ENCODE results near the gene BIRC2. TPM values are rescaled to one million over a fixed set of nuclear protein-coding genes. Genes with fewer than 3 reads are reported as not detected.

Gene BIRC2
- total and polyA plus RNA-seq, 9 of the 15 experiments (the other 6 are each of a cell fraction or from before 2014, with no cell fraction given), result 14.3 to 45.9 (median 20.7) TPM

GRCh38 chr11:102390667-102391465 is 43.9 kb downstream of the BIRC2 start (continued):
- TF ChIP-seq TAL1 (IDR thresholded peaks at IDR 0.05) (peak; percentile 65), CTCF (IDR thresholded peaks at IDR 0.05 in 2 of 3, conservative IDR thresholded peaks at IDR 0.05 in 1 of 3; ENCODE audit: insufficient read depth in 2 of 3, low read depth in 1 of 3, low read length in 3 of 3) (peak; percentile 88 to 92 (median 90)), RB1 (IDR thresholded peaks at IDR 0.05; ENCODE audit: low read depth) (peak; percentile 41; the same call in 1 of the 2 replicates), HDGF (IDR thresholded peaks at IDR 0.05) (0 out of 2 replicates have a peak, but pooled peaks have one; percentile 62), NCOR1 (IDR thresholded peaks at IDR 0.05) (peak; percentile 46), OTX1 (CRISPR knock-in tag; IDR thresholded peaks at IDR 0.05) (0 out of 2 replicates have a peak, but pooled peaks have one; percentile 53), ETV6 (IDR thresholded peaks at IDR 0.05; ENCODE audit: borderline replicate concordance in 1 of 2, low read depth in 2 of 2, low read length in 1 of 2) (no peak), ETV6 (CRISPR knock-in tag; IDR thresholded peaks at IDR 0.05; ENCODE audit: borderline replicate concordance) (no peak), CXXC5 (CRISPR knock-in tag; IDR thresholded peaks at IDR 0.05) (0 out of 2 replicates have a peak, but pooled peaks have one; percentile 18), CBFA2T2 (conservative IDR thresholded peaks at IDR 0.05) (peak; percentile 47), RAD21 (CRISPR knock-in tag; conservative IDR thresholded peaks at IDR 0.05 in 1 of 2, IDR thresholded peaks at IDR 0.05 in 1 of 2) (peak; percentile 66 to 75), SMC3 (conservative IDR thresholded peaks at IDR 0.05; ENCODE audit: insufficient read depth, low read depth, low read length) (peak; percentile 72), THRAP3 (IDR thresholded peaks at IDR 0.05; ENCODE audit: borderline replicate concordance) (peak; percentile 46; the same call in 1 of the 2 replicates), MAFK (IDR thresholded peaks at IDR 0.05; ENCODE audit: low read length) (peak; percentile 63), TRIM24 (IDR thresholded peaks at IDR 0.05) (peak in 1 of 2 experiments; percentile 37; a peak in 1 of 4 replicates), TCF3 (CRISPR knock-in tag; IDR thresholded peaks at IDR 0.05) (peak; percentile 78), ZNF316 (IDR thresholded peaks at IDR 0.05) (peak; percentile 70), HDAC1 (IDR thresholded peaks at IDR 0.05) (peak in 1 of 2 experiments; percentile 45; a peak in 1 of 4 replicates), ARNT (IDR thresholded peaks at IDR 0.05) (peak in 1 of 2 experiments; percentile 55; a peak in 1 of 4 replicates), RBM34 (IDR thresholded peaks at IDR 0.05; ENCODE audit: borderline replicate concordance, insufficient read depth, low read length) (no peak), ATF7 (IDR thresholded peaks at IDR 0.05) (peak; percentile 47; the same call in 1 of the 2 replicates), RNF219 (CRISPR knock-in tag; IDR thresholded peaks at IDR 0.05) (no peak)
- TF ChIP-seq, protein P1, sequence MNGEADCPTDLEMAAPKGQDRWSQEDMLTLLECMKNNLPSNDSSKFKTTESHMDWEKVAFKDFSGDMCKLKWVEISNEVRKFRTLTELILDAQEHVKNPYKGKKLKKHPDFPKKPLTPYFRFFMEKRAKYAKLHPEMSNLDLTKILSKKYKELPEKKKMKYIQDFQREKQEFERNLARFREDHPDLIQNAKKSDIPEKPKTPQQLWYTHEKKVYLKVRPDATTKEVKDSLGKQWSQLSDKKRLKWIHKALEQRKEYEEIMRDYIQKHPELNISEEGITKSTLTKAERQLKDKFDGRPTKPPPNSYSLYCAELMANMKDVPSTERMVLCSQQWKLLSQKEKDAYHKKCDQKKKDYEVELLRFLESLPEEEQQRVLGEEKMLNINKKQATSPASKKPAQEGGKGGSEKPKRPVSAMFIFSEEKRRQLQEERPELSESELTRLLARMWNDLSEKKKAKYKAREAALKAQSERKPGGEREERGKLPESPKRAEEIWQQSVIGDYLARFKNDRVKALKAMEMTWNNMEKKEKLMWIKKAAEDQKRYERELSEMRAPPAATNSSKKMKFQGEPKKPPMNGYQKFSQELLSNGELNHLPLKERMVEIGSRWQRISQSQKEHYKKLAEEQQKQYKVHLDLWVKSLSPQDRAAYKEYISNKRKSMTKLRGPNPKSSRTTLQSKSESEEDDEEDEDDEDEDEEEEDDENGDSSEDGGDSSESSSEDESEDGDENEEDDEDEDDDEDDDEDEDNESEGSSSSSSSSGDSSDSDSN (IDR thresholded peaks at IDR 0.05; ENCODE audit: borderline replicate concordance in 1 of 2, low read depth in 2 of 2, low read length in 2 of 2), result no peak

Data from K562 (cell line).